HG02938 (cell line): Measurements from ENCODE around the gene KRT31.
"Not testable (repeated sequence)": the region's sequence is repeated elsewhere in the genome, so short reads cannot be mapped to it uniquely, and the experiment has no call there.

ENCODE experiments used
- ATAC-seq: cut with Tn5 transposase; IDR thresholded peaks from one replicate; pipeline ENCODE4 v1.9.1; 2021; ENCODE audit warnings: mild to moderate bottlenecking, moderate library complexity; ENCODE audit not compliant: unreplicated experiment

The KRT31 gene

GRCh38 chr17:41392278-41392677, 5.1 kb downstream of the KRT31 start:
- no peak for ATAC-seq

GRCh38 chr17:41391535-41391934, 5.9 kb downstream of the KRT31 start:
- ATAC-seq: no peak

- no peak for ATAC-seq
Observed at GRCh38 chr17:41390411-41390938, 6.9 kb downstream of the KRT31 start.

GRCh38 chr17:41387670-41388069, 9.7 kb downstream of the KRT31 start:
- no peak for ATAC-seq

- ATAC-seq: no peak
Observed at GRCh38 chr17:41386227-41386626, 11.2 kb downstream of the KRT31 start.

- ATAC-seq: no peak
Observed at GRCh38 chr17:41383690-41384089, 13.7 kb downstream of the KRT31 start.

GRCh38 chr17:41382394-41382793, 15.0 kb downstream of the KRT31 start:
- no peak for ATAC-seq

GRCh38 chr17:41381943-41382342, 15.5 kb downstream of the KRT31 start, which contains the start of gene KRT34:
TSS of gene KRT34 (minus strand) at chr17:41382306. CDS start at chr17:41382246, 60 bp downstream.
- ATAC-seq: not testable (repeated sequence)

GRCh38 chr17:41380091-41380490, 17.3 kb downstream of the KRT31 start:
- ATAC-seq: not testable (repeated sequence)

GRCh38 chr17:41377546-41377945, 19.9 kb downstream of the KRT31 start:
- ATAC-seq: no peak

GRCh38 chr17:41369713-41370112, 27.7 kb downstream of the KRT31 start, which contains the start of gene KRT33B:
TSS of gene KRT33B (minus strand) at chr17:41369813. CDS start at chr17:41369750, 63 bp downstream.
- ATAC-seq: no peak

GRCh38 chr17:41369023-41369422, 28.4 kb downstream of the KRT31 start:
- no peak for ATAC-seq

- ATAC-seq: no peak
Observed at GRCh38 chr17:41367426-41368075, 29.9 kb downstream of the KRT31 start.

- ATAC-seq: no peak
Observed at GRCh38 chr17:41366070-41366469, 31.3 kb downstream of the KRT31 start.

- ATAC-seq: no peak
Observed at GRCh38 chr17:41363881-41364280, 33.5 kb downstream of the KRT31 start.

GRCh38 chr17:41360296-41360995, 37.0 kb downstream of the KRT31 start:
- ATAC-seq: no peak

GRCh38 chr17:41354536-41354935, 42.9 kb downstream of the KRT31 start:
- no peak for ATAC-seq

- ATAC-seq: no peak
Observed at GRCh38 chr17:41352597-41353366, 44.6 kb downstream of the KRT31 start.

- ATAC-seq: no peak
Observed at GRCh38 chr17:41351177-41351576, 46.2 kb downstream of the KRT31 start.

- not testable (repeated sequence) for ATAC-seq
Observed at GRCh38 chr17:41350381-41350878, 47.0 kb downstream of the KRT31 start, which contains the start of gene KRT33A. TSS of gene KRT33A (minus strand) at chr17:41350828. CDS start at chr17:41350767, 61 bp downstream.
